Right lobe of liver (tissue), 6 donors: ENCODE data around the gene ACTA1. TPM values are rescaled to one million over a fixed set of nuclear protein-coding genes. Genes with fewer than 3 reads are reported as not detected.
A peak's percentile ranks its signal among the peaks of the same experiment; 100 is the strongest.

Experiments used
- ATAC-seq, 4 donors: fragments of 200-7000 bp; cut with Tn5 transposase; one replicate each; pipeline ENCODE4 v1.9.1; 2020; ENCODE audit warnings: mild to moderate bottlenecking in 4 of 4, moderate library complexity in 4 of 4
- DNase-seq, 3 donors: peaks; one replicate each; pipeline ENCODE4 v3.0.0-alpha.2; 2020
- H3K27ac ChIP-seq, 3 donors: fragments of 200-600 bp; one replicate each; pipeline ENCODE4 v1.8.0; 2022
- H3K27me3 ChIP-seq, 2 donors: fragments of 200-600 bp; one replicate each; pipeline ENCODE4 v1.8.0; 2022
- H3K36me3 ChIP-seq, 4 donors: fragments of 200-600 bp; sonication (generic) in 1 of 4; one replicate each; pipeline versions ENCODE4 v1.5.1 to v1.8.0; 2017 to 2022; ENCODE audit warnings: control low read depth in 1 of 4
- H3K4me1 ChIP-seq, 4 donors: fragments of 200-600 bp; sonication (generic) in 1 of 4; one replicate each; pipeline versions ENCODE4 v1.5.1 to v1.8.0; 2017 to 2022; ENCODE audit warnings: control low read depth in 1 of 4
- H3K4me3 ChIP-seq, 3 donors: fragments of 200-600 bp; one replicate each; pipeline ENCODE4 v1.8.0; 2022
- H3K9me3 ChIP-seq, 4 donors: fragments of 200-600 bp; sonication (generic) in 1 of 4; one replicate each; pipeline versions ENCODE4 v1.5.1 to v1.8.0; 2017 to 2022; ENCODE audit warnings: control low read depth in 1 of 4
- CTCF ChIP-seq, 4 donors: fragments of 200-600 bp in 3 of 4; fragments of 450-650 bp in 1 of 4; IDR thresholded peaks; one replicate each; pipeline versions ENCODE4 v1.5.1 to v1.8.0; 2016 to 2022; ENCODE audit warnings: antibody characterized with exemption in 4 of 4, mild to moderate bottlenecking in 2 of 4
- POLR2A ChIP-seq: fragments of 450-650 bp; IDR thresholded peaks from one replicate; pipeline ENCODE4 v1.6.1; 2017; ENCODE audit warnings: antibody characterized with exemption, mild to moderate bottlenecking
- WGBS: methylation state at CpG from one replicate; pipeline ENCODE4 v1.1.6; 2018; ENCODE audit warnings: low coverage, low lambda C conversion rate; ENCODE audit not compliant: insufficient coverage; ENCODE audit errors: missing lambda C conversion rate; 5-methylcytosine and 5-hydroxymethylcytosine counted together
- intact Hi-C, 2 donors: fragments of 100-400 bp; cut with DNase I; formaldehyde crosslinking; loops; one replicate each; pipeline versions ENCODE4 v1.11.2 to v1.14.1; 2022
- total RNA-seq, 6 experiments: library from RNA; depleted of rRNA in 2 of 6; stranded (reverse); fragments of >200 nt in 2 of 6; fragmentation: NEBNext Ultra II Directional in 3 of 6; extraction: Animal tissue kit (Norgen Biotek cat#: 25700) in 3 of 6; gene quantifications; one replicate each; pipeline versions ENCODE4 v1.1.0 to v1.2.4, GENCODE V29; 2016 to 2023
- donor health status: DM: no; HTN: yes; CAD: no.
- donor health status: DM: no; HTN: no; CAD: no.
- donor health status: DM: no; HTN: no; CAD: no.
- donor health status: DM: no; HTN: yes; CAD: no.
- donor health status: DM: no; HTN: yes; CAD: no.

ACTA1 gene
- total RNA-seq, 6 experiments from 2014 or later, result 1.1 to 14.2 (median 1.3) TPM; not detected in 1

GRCh38 chr1:229452956-229453801 lies 19.3 kb upstream of the ACTA1 start:
- no peak for DNase-seq
- H3K36me3 ChIP-seq, result peaks cover 0 to 39% (median 7%) of the 10 kb centered on the region in 4 donors
- H3K27me3 ChIP-seq, result no peaks in the 10 kb centered on the region
- no peak overlapping the region for H3K27ac ChIP-seq
- TF ChIP-seq POLR2A (no peak), CTCF (IDR thresholded peaks at IDR 0.05) (peak; percentile 23 to 44 (median 36))
- intact Hi-C loops, result no loop called here
- H3K4me1 ChIP-seq, result no peaks in the 10 kb centered on the region
- ATAC-seq, result no peak
- no peak overlapping the region for H3K4me3 ChIP-seq
- H3K9me3 ChIP-seq, result no peaks in the 10 kb centered on the region
- 74% methylated on average over 5 of the region's 5 CpGs for WGBS

GRCh38 chr1:229448845-229449244 lies 15.0 kb upstream of the ACTA1 start:
- DNase-seq (no peak), ATAC-seq (no peak)
- Histone ChIP-seq H3K9me3 (no peaks in the 10 kb centered on the region), H3K4me3 (no peak overlapping the region), H3K36me3 (peaks cover 0 to 34% (median 12%) of the 10 kb centered on the region in 4 donors), H3K27me3 (no peaks in the 10 kb centered on the region), H3K4me1 (no peaks in the 10 kb centered on the region), H3K27ac (no peak overlapping the region)
- intact Hi-C loops, result no loop called here
- 65% methylated on average over 2 of the region's 2 CpGs for WGBS
- no peak for TF ChIP-seq POLR2A
- no peak for TF ChIP-seq CTCF (IDR thresholded peaks at IDR 0.05)

GRCh38 chr1:229448354-229448753 lies 14.5 kb upstream of the ACTA1 start:
- no peak for DNase-seq
- no peak for TF ChIP-seq CTCF (IDR thresholded peaks at IDR 0.05)
- no peak for TF ChIP-seq POLR2A
- no peak overlapping the region for H3K27ac ChIP-seq
- ATAC-seq, result no peak
- H3K4me3 ChIP-seq, result no peak overlapping the region
- no peaks in the 10 kb centered on the region for H3K9me3 ChIP-seq
- intact Hi-C loops, result no loop called here
- peaks cover 0 to 39% (median 12%) of the 10 kb centered on the region in 4 donors for H3K36me3 ChIP-seq
- H3K4me1 ChIP-seq, result no peaks in the 10 kb centered on the region
- no peaks in the 10 kb centered on the region for H3K27me3 ChIP-seq
- WGBS, result 92% methylated on average over 7 of the region's 7 CpGs

- no peaks in the 10 kb centered on the region for H3K9me3 ChIP-seq
- H3K27ac ChIP-seq, result no peak overlapping the region
- ATAC-seq, result no peak
- H3K4me1 ChIP-seq, result no peaks in the 10 kb centered on the region
- no peaks in the 10 kb centered on the region for H3K27me3 ChIP-seq
- TF ChIP-seq POLR2A (no peak), CTCF (IDR thresholded peaks at IDR 0.05) (no peak)
- 83% methylated on average over 9 of the region's 11 CpGs for WGBS
- intact Hi-C loops, result no loop called here
- no peak for DNase-seq
- H3K4me3 ChIP-seq, result no peak overlapping the region
- H3K36me3 ChIP-seq, result peaks cover 0 to 42% (median 12%) of the 10 kb centered on the region in 4 donors
Observed at GRCh38 chr1:229447809-229448252, 13.9 kb upstream of the ACTA1 start.
